HEK293 (cell line): Measurements from ENCODE around the gene STEAP3.

Source experiments
- CTCF ChIP-seq: fragments of 450-650 bp; formaldehyde crosslinking; IDR thresholded peaks from 2 replicates; pipeline ENCODE4 v1.5.1; 2016; ENCODE audit warnings: missing biosample characterization, missing genetic modification characterization
- YY1 ChIP-seq: fragments of 450-650 bp; formaldehyde crosslinking; IDR thresholded peaks from 2 replicates; pipeline ENCODE4 v1.5.1; 2018; ENCODE audit warnings: missing biosample characterization, missing genetic modification characterization
- ZNF302 ChIP-seq: fragments of 450-650 bp; formaldehyde crosslinking; IDR thresholded peaks from 2 replicates; pipeline ENCODE4 v1.5.1; 2016; ENCODE audit warnings: missing biosample characterization, missing genetic modification characterization, low read depth
- ZNF558 ChIP-seq: fragments of 450-650 bp; formaldehyde crosslinking; IDR thresholded peaks from 2 replicates; pipeline ENCODE4 v1.5.1; 2016; ENCODE audit warnings: missing biosample characterization, missing genetic modification characterization

- TF ChIP-seq CTCF (tag by site-specific recombination) (no peak), ZNF558 (tag by site-specific recombination) (no peak), ZNF302 (no peak), YY1 (tag by site-specific recombination) (no peak)
These were observed 66.0 kb downstream of the STEAP3 start for GRCh38 chr2:119289642-119290041.
